IMR-90 (cell line): ENCODE data around the gene LIMCH1. TPM values are rescaled to one million over a fixed set of nuclear protein-coding genes. Genes with fewer than 3 reads are reported as not detected.
"Not testable (repeated sequence)": the region's sequence is repeated elsewhere in the genome, so short reads cannot be mapped to it uniquely, and the experiment has no call there.

Experiments
- ATAC-seq: fragments of 200-7000 bp; cut with Tn5 transposase; 2 replicates; pipeline ENCODE4 v1.9.1; 2020; ENCODE audit warnings: low read depth, mild to moderate bottlenecking, moderate library complexity
- BruUV-seq: library from RNA; stranded (reverse); fragments of 400-500 nt; replicated peaks from 2 replicates; lab custom pipeline; 2021; lab: Mats Ljungman, UMichigan
- CTCF ChIA-PET: fragments of 300-600 bp; formaldehyde crosslinking; extraction: SDS; loops from one replicate; lab custom pipeline; 2021; ENCODE audit warnings: antibody characterized with exemption; lab: Yijun Ruan, JAX
- POLR2A ChIA-PET: fragments of 300-600 bp; sonication (Branson Sonifier 250); formaldehyde crosslinking; loops from one replicate; lab custom pipeline; 2022; ENCODE audit warnings: antibody characterized with exemption; ENCODE audit not compliant: unreplicated experiment; lab: Charles Lee
- DNase-seq: peaks from one replicate; pipeline ENCODE4 v3.0.0; 2013
- H2AFZ ChIP-seq: replicated peaks from 2 replicates; pipeline ENCODE3; 2013; ENCODE audit warnings: low read length, mild to moderate bottlenecking; ENCODE audit not compliant: poor library complexity
- H2AK5ac ChIP-seq: 2 replicates; pipeline ENCODE4 v1.6.1; 2013; ENCODE audit warnings: low read depth, low read length, inconsistent platforms
- H2AK9ac ChIP-seq: replicated peaks from 2 replicates; pipeline ENCODE3; 2013; ENCODE audit warnings: mild to moderate bottlenecking, low read depth, low read length, moderate library complexity; ENCODE audit not compliant: poor library complexity
- H2BK120ac ChIP-seq: 2 replicates; pipeline ENCODE4 v1.6.1; 2013; ENCODE audit warnings: low read depth, low read length, inconsistent platforms
- H2BK15ac ChIP-seq: 3 replicates; pipeline ENCODE4 v1.6.1; 2013; ENCODE audit warnings: low read depth, low read length, inconsistent platforms
- H2BK20ac ChIP-seq: 2 replicates; pipeline ENCODE4 v1.6.1; 2013; ENCODE audit warnings: low read depth, mild to moderate bottlenecking, inconsistent platforms, low read length, moderate library complexity
- H2BK5ac ChIP-seq: 2 replicates; pipeline ENCODE4 v1.6.1; 2013; ENCODE audit warnings: mild to moderate bottlenecking, low read depth, low read length, inconsistent platforms; ENCODE audit not compliant: poor library complexity, severe bottlenecking
- H3K14ac ChIP-seq: replicated peaks from 2 replicates; pipeline ENCODE4 v1.6.1; 2013; ENCODE audit warnings: low read depth, low read length, inconsistent platforms
- H3K18ac ChIP-seq: 2 replicates; pipeline ENCODE4 v1.6.1; 2013; ENCODE audit warnings: low read depth, low read length, control low read depth
- H3K23ac ChIP-seq: 2 replicates; pipeline ENCODE4 v1.6.1; 2013; ENCODE audit warnings: low read depth, low read length, inconsistent platforms
- H3K27ac ChIP-seq: 2 replicates; pipeline ENCODE4 v1.5.1; 2013; ENCODE audit warnings: mild to moderate bottlenecking, control low read depth, low read length; ENCODE audit not compliant: insufficient read depth
- H3K27me3 ChIP-seq: 2 replicates; pipeline ENCODE4 v1.6.1; 2013; ENCODE audit warnings: low read length; ENCODE audit not compliant: control insufficient read depth, insufficient read depth
- H3K36me3 ChIP-seq: 2 replicates; pipeline ENCODE4 v1.6.1; 2013; ENCODE audit warnings: low read length, mixed read lengths; ENCODE audit not compliant: control insufficient read depth, insufficient read depth
- H3K4ac ChIP-seq: 2 replicates; pipeline ENCODE4 v1.6.1; 2013; ENCODE audit warnings: low read depth, low read length, inconsistent platforms
- H3K4me1 ChIP-seq: 2 replicates; pipeline ENCODE4 v1.6.1; 2013; ENCODE audit warnings: low read length, mixed read lengths; ENCODE audit not compliant: control insufficient read depth, insufficient read depth
- H3K4me2 ChIP-seq: 2 replicates; pipeline ENCODE4 v1.6.1; 2013; ENCODE audit warnings: low read depth, mild to moderate bottlenecking, control low read depth, low read length, moderate library complexity
- H3K4me3 ChIP-seq: 2 replicates; pipeline ENCODE4 v1.5.1; 2013; ENCODE audit warnings: low read depth, mild to moderate bottlenecking, control low read depth, low read length, moderate library complexity; ENCODE audit not compliant: insufficient read depth
- H3K56ac ChIP-seq: 2 replicates; pipeline ENCODE4 v1.6.1; 2013; ENCODE audit warnings: low read length, inconsistent platforms; ENCODE audit not compliant: insufficient read depth; ENCODE audit errors: extremely low read depth
- H3K79me1 ChIP-seq, 2 experiments: 2 replicates each; pipeline ENCODE4 v1.6.1; 2013; ENCODE audit warnings: low read length in 2 of 2, inconsistent platforms in 1 of 2, low read depth in 1 of 2
- H3K9ac ChIP-seq: 2 replicates; pipeline ENCODE4 v1.6.1; 2013; ENCODE audit warnings: low read depth, low read length, control low read depth
- H3K9me1 ChIP-seq: 2 replicates; pipeline ENCODE4 v1.6.1; 2013; ENCODE audit warnings: low read length, inconsistent platforms; ENCODE audit not compliant: insufficient read depth
- H3K9me3 ChIP-seq: 2 replicates; pipeline ENCODE4 v1.6.1; 2013; ENCODE audit warnings: low read length; ENCODE audit not compliant: control insufficient read depth, insufficient read depth
- H4K20me1 ChIP-seq: 2 replicates; pipeline ENCODE4 v1.6.1; 2013; ENCODE audit warnings: low read length, inconsistent platforms; ENCODE audit not compliant: insufficient read depth
- H4K5ac ChIP-seq: 2 replicates; pipeline ENCODE4 v1.6.1; 2013; ENCODE audit warnings: mild to moderate bottlenecking, low read depth, low read length, control low read depth
- H4K8ac ChIP-seq, 2 experiments: 2 replicates each; pipeline ENCODE4 v1.6.1; 2013; ENCODE audit warnings: low read depth in 2 of 2, low read length in 2 of 2, control low read depth in 1 of 2, inconsistent platforms in 1 of 2
- H4K91ac ChIP-seq: 2 replicates; pipeline ENCODE4 v1.6.1; 2013; ENCODE audit warnings: low read depth, low read length, inconsistent platforms; ENCODE audit not compliant: insufficient read depth
- RAD21 ChIP-seq: IDR thresholded peaks from 2 replicates; pipeline ENCODE4 v1.6.1; 2012; ENCODE audit warnings: low read length, improper control_type of control experiment
- WGBS, 2 experiments: methylation state at CpG; one replicate each; pipeline versions ENCODE4 v1.1.5 to v1.1.7; 2013; ENCODE audit warnings: missing lambda C conversion rate in 2 of 2; ENCODE audit not compliant: insufficient read length in 1 of 2; ENCODE audit errors: extremely low coverage in 2 of 2; 5-methylcytosine and 5-hydroxymethylcytosine counted together
- dilution Hi-C: fragments of 300-500 bp; cut with HindIII; formaldehyde crosslinking; loops from one replicate; pipeline ENCODE4 v1.14.3; 2018; ENCODE audit warnings: low sequenced_read_pairs; ENCODE audit not compliant: unreplicated experiment
- in situ Hi-C: fragments of 300-500 bp; cut with MboI; formaldehyde crosslinking; loops from 3 replicates; pipeline ENCODE4 v1.14.3; 2019; ENCODE audit warnings: low sequenced_read_pairs, inconsistent platforms, mixed read lengths
- intact Hi-C: fragments of 100-400 bp; cut with micrococcal nuclease; formaldehyde crosslinking; loops from 2 replicates; pipeline ENCODE4 v1.10.0; 2022
- polyA plus RNA-seq, 3 experiments: library from polyadenylated mRNA; depleted of rRNA; stranded (reverse); fragments of >200 nt; gene quantifications; 2 replicates each; pipeline ENCODE4 v1.2.3, GENCODE V29; 2012; ENCODE audit warnings: low replicate concordance in 1 of 3
- total RNA-seq: library from RNA; depleted of rRNA; stranded (reverse); fragments of >200 nt; gene quantifications from 2 replicates; pipeline ENCODE4 v1.2.3, GENCODE V29; 2012

LIMCH1 gene
- total and polyA plus RNA-seq, 2 of the 4 experiments (the other 2 are of a cell fraction): 0.89 to 2.9 TPM

DNA sequence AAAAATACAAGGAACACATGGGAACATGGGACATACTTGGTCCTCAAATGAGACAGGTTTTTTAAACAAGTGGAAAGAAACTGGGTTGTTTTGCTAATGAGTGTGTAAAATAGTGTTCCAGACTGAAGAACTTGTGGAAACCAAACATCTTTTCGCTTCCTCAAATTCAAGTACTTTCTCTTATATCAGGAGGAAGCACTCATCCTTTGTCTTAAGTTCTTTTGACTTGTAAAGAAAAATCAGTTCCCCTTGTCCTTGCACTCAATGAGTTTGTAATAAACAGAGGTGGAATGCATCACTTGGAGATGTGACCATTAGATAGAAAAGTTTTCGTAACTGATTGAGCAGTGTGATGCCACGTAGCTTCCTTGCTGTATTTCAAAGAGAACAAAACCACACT, 109.4 kb downstream of the LIMCH1 start:
- DNase-seq (no peak), ATAC-seq (no peak)
- H3K36me3 ChIP-seq: peaks cover 2% of the 10 kb centered on the region; the same call in 1 of the 2 replicates
- H3K27ac ChIP-seq: no peak overlapping the region
- no peak overlapping the region for H2BK5ac ChIP-seq
- H2AK9ac ChIP-seq: no peak overlapping the region
- no peak overlapping the region for H2BK120ac ChIP-seq
- no peak overlapping the region for H4K8ac ChIP-seq
- H4K5ac ChIP-seq: no peak overlapping the region
- intact Hi-C loops (loop anchor here (10.0 kb wide), 1 partner anchor 723 kb away; no protein-coding TSS in a partner anchor), in situ Hi-C loops (no loop called here), dilution Hi-C loops (no loop called here)
- H2AK5ac ChIP-seq: no peak overlapping the region
- H3K4me3 ChIP-seq: no peak overlapping the region
- H3K23ac ChIP-seq: no peak overlapping the region
- H3K27me3 ChIP-seq: peaks cover 20% of the 10 kb centered on the region
- CTCF ChIA-PET: no interaction called here
- H3K4me2 ChIP-seq: no peak overlapping the region
- no peak overlapping the region for H2BK20ac ChIP-seq
- no peak overlapping the region for H2BK15ac ChIP-seq
- POLR2A ChIA-PET: interaction anchor here (0.6 kb wide), 1 partner anchor 354 kb away, joined by 10 read pairs; no protein-coding TSS in a partner anchor
- H3K18ac ChIP-seq: no peak overlapping the region
- no peaks in the 10 kb centered on the region for H4K20me1 ChIP-seq
- no peaks in the 10 kb centered on the region for H3K9me3 ChIP-seq
- TF ChIP-seq RAD21: no peak
- no peak overlapping the region for H3K56ac ChIP-seq
- H3K9me1 ChIP-seq: no peaks in the 10 kb centered on the region
- H3K4ac ChIP-seq: no peak overlapping the region
- H3K14ac ChIP-seq: no peak overlapping the region
- no CpG with 5 or more reads among the region's 3 CpGs for WGBS, 2 experiments
- H3K4me1 ChIP-seq: no peaks in the 10 kb centered on the region
- H4K91ac ChIP-seq: no peak overlapping the region
- no peaks in the 10 kb centered on the region for H3K79me1 ChIP-seq
- H3K9ac ChIP-seq: no peak overlapping the region
- BruUV-seq: no TSS peak
- H2AFZ ChIP-seq: no peak overlapping the region

DNA sequence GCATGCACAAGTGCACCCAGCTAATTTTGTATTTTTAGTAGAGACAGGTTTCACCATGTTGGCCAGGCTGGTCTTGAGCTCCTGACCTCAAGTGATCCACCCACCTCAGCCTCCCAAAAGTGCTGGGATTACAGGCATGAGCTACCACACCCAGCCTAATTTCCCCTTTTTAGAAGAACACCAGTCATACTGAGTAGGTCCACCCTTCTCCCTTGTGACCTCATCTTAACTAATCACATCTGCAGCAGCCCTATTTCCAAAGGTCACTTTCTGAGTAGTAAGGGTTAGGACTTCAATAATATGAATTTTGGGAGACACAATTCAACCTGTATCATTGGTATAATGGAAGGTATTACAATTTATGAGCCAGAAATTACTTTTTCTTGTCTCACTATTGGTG, 113.2 kb downstream of the LIMCH1 start:
- CTCF ChIA-PET: interaction anchor here (1.1 kb wide), 1 partner anchor 11 kb away, joined by 6 read pairs; no protein-coding TSS in a partner anchor

More for the DNA sequence above, 113.2 kb downstream of the LIMCH1 start:
- H3K4me1 ChIP-seq, H3K4me2 ChIP-seq, H2BK5ac ChIP-seq, intact Hi-C loops, H3K36me3 ChIP-seq, H3K9me3 ChIP-seq, H4K5ac ChIP-seq, H3K4me3 ChIP-seq, H3K9ac ChIP-seq, H4K8ac ChIP-seq, H3K23ac ChIP-seq, H2BK15ac ChIP-seq, H2AFZ ChIP-seq, H3K27ac ChIP-seq, H4K20me1 ChIP-seq, H2AK5ac ChIP-seq, H2AK9ac ChIP-seq, BruUV-seq, H3K56ac ChIP-seq, ATAC-seq, H3K4ac ChIP-seq, H3K9me1 ChIP-seq, H3K18ac ChIP-seq, DNase-seq, H3K14ac ChIP-seq, H2BK20ac ChIP-seq, dilution Hi-C loops, H4K91ac ChIP-seq, H2BK120ac ChIP-seq, H3K79me1 ChIP-seq: not testable (repeated sequence)
- in situ Hi-C loops: loop anchor here (5.0 to 25.0 kb wide), 2 partner anchors 369 to 739 kb away; no protein-coding TSS in a partner anchor
- POLR2A ChIA-PET: interaction anchor here (0.5 kb wide), 1 partner anchor 494 kb away, joined by 7 read pairs; no protein-coding TSS in a partner anchor
- peaks cover 11% of the 10 kb centered on the region for H3K27me3 ChIP-seq
